ENCODE measurements around the gene FNBP1.

The FNBP1 gene

DNA sequence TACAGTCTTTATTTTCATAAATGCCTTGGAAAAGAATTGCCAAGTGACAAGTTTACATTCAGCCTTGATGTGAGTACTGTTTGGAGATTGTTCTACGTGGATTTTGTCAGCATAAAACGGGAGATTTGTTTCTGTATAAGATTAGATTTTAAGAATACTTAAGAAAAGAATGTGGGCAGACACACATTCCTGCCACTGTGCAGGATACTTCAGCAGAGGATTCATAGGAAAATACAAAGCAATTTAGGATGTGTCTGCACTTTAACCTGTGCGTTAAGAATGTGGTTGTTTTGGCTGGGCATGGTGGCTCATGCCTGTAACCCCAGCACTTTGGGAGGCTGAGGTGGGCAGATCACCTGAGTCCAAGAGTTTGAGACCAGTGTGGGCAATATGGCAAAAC lies 47.9 kb upstream of the FNBP1 start (continued):
- TF ChIP-seq, protein P1, sequence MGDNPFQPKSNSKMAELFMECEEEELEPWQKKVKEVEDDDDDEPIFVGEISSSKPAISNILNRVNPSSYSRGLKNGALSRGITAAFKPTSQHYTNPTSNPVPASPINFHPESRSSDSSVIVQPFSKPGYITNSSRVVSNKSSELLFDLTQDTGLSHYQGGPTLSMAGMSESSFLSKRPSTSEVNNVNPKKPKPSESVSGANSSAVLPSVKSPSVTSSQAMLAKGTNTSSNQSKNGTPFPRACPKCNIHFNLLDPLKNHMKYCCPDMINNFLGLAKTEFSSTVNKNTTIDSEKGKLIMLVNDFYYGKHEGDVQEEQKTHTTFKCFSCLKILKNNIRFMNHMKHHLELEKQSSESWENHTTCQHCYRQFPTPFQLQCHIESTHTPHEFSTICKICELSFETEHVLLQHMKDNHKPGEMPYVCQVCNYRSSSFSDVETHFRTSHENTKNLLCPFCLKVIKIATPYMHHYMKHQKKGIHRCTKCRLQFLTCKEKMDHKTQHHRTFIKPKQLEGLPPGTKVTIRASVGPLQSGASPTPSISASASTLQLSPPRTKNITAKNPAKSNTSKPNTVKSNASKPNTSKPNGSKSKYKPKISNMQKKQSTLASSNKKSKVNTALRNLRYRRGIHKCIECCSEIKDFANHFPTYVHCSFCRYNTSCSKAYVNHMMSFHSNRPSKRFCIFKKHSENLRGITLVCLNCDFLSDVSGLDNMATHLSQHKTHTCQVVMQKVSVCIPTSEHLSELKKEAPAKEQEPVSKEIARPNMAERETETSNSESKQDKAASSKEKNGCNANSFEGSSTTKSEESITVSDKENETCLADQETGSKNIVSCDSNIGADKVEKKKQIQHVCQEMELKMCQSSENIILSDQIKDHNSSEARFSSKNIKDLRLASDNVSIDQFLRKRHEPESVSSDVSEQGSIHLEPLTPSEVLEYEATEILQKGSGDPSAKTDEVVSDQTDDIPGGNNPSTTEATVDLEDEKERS (tag by site-specific recombination; IDR thresholded peaks at IDR 0.05): no peak
- TF ChIP-seq PRDM1 (tag by site-specific recombination; IDR thresholded peaks at IDR 0.05) (no peak), YY1 (tag by site-specific recombination; IDR thresholded peaks at IDR 0.05) (no peak), ZBTB8A (tag by site-specific recombination; IDR thresholded peaks at IDR 0.05) (no peak), RBAK (tag by site-specific recombination; IDR thresholded peaks at IDR 0.05) (no peak)
- TF ChIP-seq, protein P2, sequence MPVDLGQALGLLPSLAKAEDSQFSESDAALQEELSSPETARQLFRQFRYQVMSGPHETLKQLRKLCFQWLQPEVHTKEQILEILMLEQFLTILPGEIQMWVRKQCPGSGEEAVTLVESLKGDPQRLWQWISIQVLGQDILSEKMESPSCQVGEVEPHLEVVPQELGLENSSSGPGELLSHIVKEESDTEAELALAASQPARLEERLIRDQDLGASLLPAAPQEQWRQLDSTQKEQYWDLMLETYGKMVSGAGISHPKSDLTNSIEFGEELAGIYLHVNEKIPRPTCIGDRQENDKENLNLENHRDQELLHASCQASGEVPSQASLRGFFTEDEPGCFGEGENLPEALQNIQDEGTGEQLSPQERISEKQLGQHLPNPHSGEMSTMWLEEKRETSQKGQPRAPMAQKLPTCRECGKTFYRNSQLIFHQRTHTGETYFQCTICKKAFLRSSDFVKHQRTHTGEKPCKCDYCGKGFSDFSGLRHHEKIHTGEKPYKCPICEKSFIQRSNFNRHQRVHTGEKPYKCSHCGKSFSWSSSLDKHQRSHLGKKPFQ (tag by site-specific recombination; IDR thresholded peaks at IDR 0.05): no peak

DNA sequence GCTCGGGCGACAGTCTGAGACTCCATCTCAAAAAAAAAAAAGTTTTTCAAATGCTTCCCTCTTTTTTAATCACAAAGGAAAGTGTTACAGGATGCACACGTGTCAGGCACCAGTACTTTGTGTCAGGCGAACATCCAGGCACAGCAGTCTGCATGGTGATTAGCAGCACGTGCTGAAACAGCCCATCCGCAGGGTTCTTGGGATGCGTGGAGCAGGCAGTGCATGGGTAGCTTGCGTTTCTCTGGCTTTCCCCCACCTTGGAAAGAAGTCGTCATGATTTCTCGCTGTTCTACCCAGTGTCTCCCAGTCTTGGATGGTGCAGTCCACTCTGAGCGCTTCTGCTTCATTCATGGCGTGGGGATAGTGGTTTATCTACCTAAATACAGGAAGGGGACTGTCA lies 46.2 kb upstream of the FNBP1 start:
- TF ChIP-seq ZNF785 (tag by site-specific recombination; IDR thresholded peaks at IDR 0.05) (no peak), ZNF274 (IDR thresholded peaks at IDR 0.05; ENCODE audit: low read length) (no peak), ZNF274 (tag by site-specific recombination; IDR thresholded peaks at IDR 0.05; ENCODE audit: borderline replicate concordance) (no peak), ZNF169 (tag by site-specific recombination; IDR thresholded peaks at IDR 0.05) (no peak), ZNF311 (tag by site-specific recombination; IDR thresholded peaks at IDR 0.05; ENCODE audit: borderline replicate concordance) (no peak), ZNF600 (tag by site-specific recombination; IDR thresholded peaks at IDR 0.05) (no peak), ZNF544 (tag by site-specific recombination; IDR thresholded peaks at IDR 0.05) (no peak), ZNF121 (tag by site-specific recombination; IDR thresholded peaks at IDR 0.05) (no peak)
- TF ChIP-seq, protein P3, sequence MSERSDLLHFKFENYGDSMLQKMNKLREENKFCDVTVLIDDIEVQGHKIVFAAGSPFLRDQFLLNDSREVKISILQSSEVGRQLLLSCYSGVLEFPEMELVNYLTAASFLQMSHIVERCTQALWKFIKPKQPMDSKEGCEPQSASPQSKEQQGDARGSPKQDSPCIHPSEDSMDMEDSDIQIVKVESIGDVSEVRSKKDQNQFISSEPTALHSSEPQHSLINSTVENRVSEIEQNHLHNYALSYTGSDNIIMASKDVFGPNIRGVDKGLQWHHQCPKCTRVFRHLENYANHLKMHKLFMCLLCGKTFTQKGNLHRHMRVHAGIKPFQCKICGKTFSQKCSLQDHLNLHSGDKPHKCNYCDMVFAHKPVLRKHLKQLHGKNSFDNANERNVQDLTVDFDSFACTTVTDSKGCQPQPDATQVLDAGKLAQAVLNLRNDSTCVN (tag by site-specific recombination; optimal IDR thresholded peaks at IDR 0.05): no peak
- TF ChIP-seq, protein P4, sequence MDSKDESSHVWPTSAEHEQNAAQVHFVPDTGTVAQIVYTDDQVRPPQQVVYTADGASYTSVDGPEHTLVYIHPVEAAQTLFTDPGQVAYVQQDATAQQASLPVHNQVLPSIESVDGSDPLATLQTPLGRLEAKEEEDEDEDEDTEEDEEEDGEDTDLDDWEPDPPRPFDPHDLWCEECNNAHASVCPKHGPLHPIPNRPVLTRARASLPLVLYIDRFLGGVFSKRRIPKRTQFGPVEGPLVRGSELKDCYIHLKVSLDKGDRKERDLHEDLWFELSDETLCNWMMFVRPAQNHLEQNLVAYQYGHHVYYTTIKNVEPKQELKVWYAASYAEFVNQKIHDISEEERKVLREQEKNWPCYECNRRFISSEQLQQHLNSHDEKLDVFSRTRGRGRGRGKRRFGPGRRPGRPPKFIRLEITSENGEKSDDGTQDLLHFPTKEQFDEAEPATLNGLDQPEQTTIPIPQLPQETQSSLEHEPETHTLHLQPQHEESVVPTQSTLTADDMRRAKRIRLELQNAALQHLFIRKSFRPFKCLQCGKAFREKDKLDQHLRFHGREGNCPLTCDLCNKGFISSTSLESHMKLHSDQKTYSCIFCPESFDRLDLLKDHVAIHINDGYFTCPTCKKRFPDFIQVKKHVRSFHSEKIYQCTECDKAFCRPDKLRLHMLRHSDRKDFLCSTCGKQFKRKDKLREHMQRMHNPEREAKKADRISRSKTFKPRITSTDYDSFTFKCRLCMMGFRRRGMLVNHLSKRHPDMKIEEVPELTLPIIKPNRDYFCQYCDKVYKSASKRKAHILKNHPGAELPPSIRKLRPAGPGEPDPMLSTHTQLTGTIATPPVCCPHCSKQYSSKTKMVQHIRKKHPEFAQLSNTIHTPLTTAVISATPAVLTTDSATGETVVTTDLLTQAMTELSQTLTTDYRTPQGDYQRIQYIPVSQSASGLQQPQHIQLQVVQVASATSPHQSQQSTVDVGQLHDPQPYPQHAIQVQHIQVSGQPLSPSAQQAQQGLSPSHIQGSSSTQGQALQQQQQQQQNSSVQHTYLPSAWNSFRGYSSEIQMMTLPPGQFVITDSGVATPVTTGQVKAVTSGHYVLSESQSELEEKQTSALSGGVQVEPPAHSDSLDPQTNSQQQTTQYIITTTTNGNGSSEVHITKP (tag by site-specific recombination; IDR thresholded peaks at IDR 0.05): no peak
- TF ChIP-seq, protein P5, sequence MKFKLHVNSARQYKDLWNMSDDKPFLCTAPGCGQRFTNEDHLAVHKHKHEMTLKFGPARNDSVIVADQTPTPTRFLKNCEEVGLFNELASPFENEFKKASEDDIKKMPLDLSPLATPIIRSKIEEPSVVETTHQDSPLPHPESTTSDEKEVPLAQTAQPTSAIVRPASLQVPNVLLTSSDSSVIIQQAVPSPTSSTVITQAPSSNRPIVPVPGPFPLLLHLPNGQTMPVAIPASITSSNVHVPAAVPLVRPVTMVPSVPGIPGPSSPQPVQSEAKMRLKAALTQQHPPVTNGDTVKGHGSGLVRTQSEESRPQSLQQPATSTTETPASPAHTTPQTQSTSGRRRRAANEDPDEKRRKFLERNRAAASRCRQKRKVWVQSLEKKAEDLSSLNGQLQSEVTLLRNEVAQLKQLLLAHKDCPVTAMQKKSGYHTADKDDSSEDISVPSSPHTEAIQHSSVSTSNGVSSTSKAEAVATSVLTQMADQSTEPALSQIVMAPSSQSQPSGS (tag by site-specific recombination; IDR thresholded peaks at IDR 0.05; ENCODE audit: low read depth): no peak
- POLR2A ChIA-PET: no interaction called here
- CTCF ChIA-PET: interaction anchor here (0.8 to 0.9 kb wide), 2 partner anchors 10 to 129 kb away, joined by 3 to 5 read pairs; no protein-coding TSS in a partner anchor

More for the DNA sequence above, 46.2 kb upstream of the FNBP1 start:
- no peaks in the 10 kb centered on the region for H3K9me3 ChIP-seq (ENCODE audit: control insufficient read depth, insufficient read depth, low read depth, low read length)
- peaks cover 29 to 64% of the 10 kb centered on the region in 2 experiments for H3K36me3 ChIP-seq (ENCODE audit: control insufficient read depth in 2 of 2, insufficient read depth in 1 of 2, low read length in 2 of 2)
- H3K4me3 ChIP-seq (ENCODE audit: low read depth, low read length): no peak overlapping the region
- H3K27ac ChIP-seq (ENCODE audit: extremely low read depth, low read depth, low read length): no peak overlapping the region
- no peaks in the 10 kb centered on the region for H3K4me1 ChIP-seq (ENCODE audit: control insufficient read depth, insufficient read depth, low read length)
